Activated CD4-positive, alpha-beta T cell treated with anti-CD3 and anti-CD28 coated beads, Interleukin-2, amount 10 ng/mL, durations not matched to agents 7 days and 5 days (primary cell): Measurements from ENCODE around the gene NKAIN2. TPM values are rescaled to one million over a fixed set of nuclear protein-coding genes. Genes with fewer than 3 reads are reported as not detected.

Source experiments
- CTCF ChIA-PET: fragments of 350-600 bp; sonication (Branson Sonifier 250); formaldehyde crosslinking; loops from one replicate; lab custom pipeline; 2021; ENCODE audit warnings: antibody characterized with exemption; lab: Charles Lee
- POLR2A ChIA-PET: fragments of 350-600 bp; sonication (Branson Sonifier 250); formaldehyde crosslinking; loops from one replicate; lab custom pipeline; 2021; ENCODE audit warnings: antibody characterized with exemption; lab: Charles Lee
- DNase-seq: peaks from one replicate; pipeline ENCODE4 v3.0.0-alpha.2; 2020
- H3K27ac Mint-ChIP-seq: one replicate; pipeline ENCODE4 v1.8.0; 2021; ENCODE audit warnings: mild to moderate bottlenecking, moderate library complexity, mixed read lengths
- H3K27me3 Mint-ChIP-seq: one replicate; pipeline ENCODE4 v1.8.0; 2021; ENCODE audit warnings: mixed read lengths
- H3K36me3 Mint-ChIP-seq: one replicate; pipeline ENCODE4 v1.8.0; 2021; ENCODE audit warnings: low read depth, mixed read lengths
- H3K4me1 Mint-ChIP-seq: one replicate; pipeline ENCODE4 v1.8.0; 2021; ENCODE audit warnings: mixed read lengths
- H3K4me3 Mint-ChIP-seq: one replicate; pipeline ENCODE4 v1.8.0; 2021; ENCODE audit warnings: mild to moderate bottlenecking, moderate library complexity, mixed read lengths
- H3K9me3 Mint-ChIP-seq: one replicate; pipeline ENCODE4 v1.8.0; 2021; ENCODE audit warnings: mixed read lengths
- total RNA-seq, 2 experiments: library from RNA; stranded (reverse); gene quantifications; one replicate each; pipeline ENCODE4 v1.2.3, GENCODE V29; 2021

Gene NKAIN2
- total RNA-seq, 2 experiments from 2014 or later = not detected

DNA sequence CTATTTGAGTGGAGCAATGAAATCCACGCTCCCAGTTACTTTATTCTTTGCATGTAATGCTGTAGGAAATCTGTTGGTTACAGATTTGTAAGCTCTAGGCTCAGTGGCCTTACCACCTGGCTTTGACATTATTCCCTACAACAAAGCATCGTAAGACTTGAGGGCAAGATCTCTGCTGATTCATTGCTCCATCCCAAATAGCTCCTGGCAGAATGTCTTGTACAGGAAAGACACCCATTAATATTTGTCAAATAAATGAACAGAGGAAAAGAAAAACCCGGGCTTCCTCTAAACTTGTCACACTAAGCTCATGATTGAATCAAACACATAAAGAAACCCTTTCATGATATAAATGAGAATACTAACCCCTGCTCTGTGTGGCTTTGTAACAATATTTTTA, 801.1 kb downstream of the NKAIN2 start:
- H3K27ac Mint-ChIP-seq = no peak overlapping the region
- no peaks in the 10 kb centered on the region for H3K27me3 Mint-ChIP-seq
- H3K36me3 Mint-ChIP-seq = no peaks in the 10 kb centered on the region
- no peak for DNase-seq
- H3K9me3 Mint-ChIP-seq = no peaks in the 10 kb centered on the region
- H3K4me1 Mint-ChIP-seq = no peaks in the 10 kb centered on the region
- CTCF ChIA-PET = no interaction called here
- POLR2A ChIA-PET = no interaction called here
- H3K4me3 Mint-ChIP-seq = no peak overlapping the region

DNA sequence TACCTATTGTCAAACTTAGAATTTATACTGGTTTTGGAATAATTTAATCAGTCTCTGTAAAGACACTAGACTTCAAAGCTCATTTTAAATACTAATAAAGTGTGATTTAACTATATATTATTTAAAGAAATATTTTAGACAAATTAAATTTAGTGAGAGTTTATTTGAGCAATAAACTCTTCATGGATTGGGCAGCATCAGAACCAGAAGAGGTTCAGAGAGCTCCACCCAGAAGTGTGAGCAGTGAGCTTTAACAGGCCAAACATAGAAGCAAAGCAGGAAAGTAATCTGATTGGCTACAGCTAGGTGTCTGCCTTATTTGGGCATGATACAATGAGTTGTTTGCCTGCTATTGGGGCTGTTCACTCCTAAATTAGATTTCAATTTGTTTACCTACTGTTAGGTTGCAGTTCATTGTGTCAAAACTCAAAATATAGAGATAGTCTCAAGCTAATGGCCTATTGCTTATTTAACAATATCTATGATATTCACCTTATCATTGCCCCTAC, 803.5 kb downstream of the NKAIN2 start:
- H3K4me1 Mint-ChIP-seq = no peaks in the 10 kb centered on the region
- no peak overlapping the region for H3K27ac Mint-ChIP-seq
- CTCF ChIA-PET = no interaction called here
- POLR2A ChIA-PET = no interaction called here
- H3K9me3 Mint-ChIP-seq = no peaks in the 10 kb centered on the region
- H3K4me3 Mint-ChIP-seq = no peak overlapping the region
- DNase-seq = no peak
- H3K36me3 Mint-ChIP-seq = no peaks in the 10 kb centered on the region
- H3K27me3 Mint-ChIP-seq = no peaks in the 10 kb centered on the region

DNA sequence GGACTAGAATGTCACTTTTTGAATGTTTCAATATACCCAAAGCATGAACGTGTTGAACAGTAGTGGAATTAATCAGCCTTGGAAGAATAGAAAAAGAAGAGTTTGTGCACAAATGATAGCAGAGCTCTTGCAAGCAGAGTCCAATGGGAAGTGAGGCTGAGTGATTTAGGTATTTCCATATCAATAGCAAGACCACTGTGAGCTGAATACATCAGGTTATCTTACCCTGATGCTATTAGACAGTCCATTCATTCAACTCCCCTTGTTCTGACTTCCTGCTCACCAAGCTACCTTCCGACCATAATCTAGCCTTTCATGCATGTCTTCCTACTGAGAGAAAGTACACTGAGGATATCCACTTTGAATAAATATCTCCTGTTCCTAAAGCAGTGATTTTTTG, 809.4 kb downstream of the NKAIN2 start:
- H3K27ac Mint-ChIP-seq = no peak overlapping the region
- H3K4me1 Mint-ChIP-seq = no peaks in the 10 kb centered on the region
- H3K36me3 Mint-ChIP-seq = no peaks in the 10 kb centered on the region
- CTCF ChIA-PET = no interaction called here
- no peak overlapping the region for H3K4me3 Mint-ChIP-seq
- no peaks in the 10 kb centered on the region for H3K9me3 Mint-ChIP-seq
- no peak for DNase-seq
- no peaks in the 10 kb centered on the region for H3K27me3 Mint-ChIP-seq
- POLR2A ChIA-PET = no interaction called here

DNA sequence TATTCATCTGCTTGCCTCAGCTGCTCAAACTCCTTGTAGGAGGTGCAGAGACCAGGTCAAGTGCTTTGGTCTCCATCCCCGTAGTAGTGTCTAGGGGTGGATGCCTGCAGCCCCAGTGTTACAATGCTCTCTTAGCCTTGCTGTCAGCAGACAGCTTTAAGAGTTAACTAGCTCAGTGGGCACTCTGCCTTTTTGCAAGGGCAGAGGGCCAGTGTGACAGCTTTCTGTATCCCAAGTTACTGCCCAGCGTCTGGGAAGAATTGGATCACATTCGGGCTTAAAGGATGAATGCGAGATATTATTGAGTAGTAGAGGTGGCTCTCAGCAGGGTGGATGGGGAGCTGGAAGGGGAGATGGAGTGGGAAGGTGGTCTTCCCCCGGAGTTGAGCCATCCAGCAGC, 818.7 kb downstream of the NKAIN2 start:
- POLR2A ChIA-PET = no interaction called here
- Mint-ChIP-seq H3K4me3 (no peak overlapping the region), H3K27ac (peak overlapping the region; percentile 36), H3K4me1 (no peaks in the 10 kb centered on the region), H3K36me3 (no peaks in the 10 kb centered on the region), H3K27me3 (no peaks in the 10 kb centered on the region), H3K9me3 (no peaks in the 10 kb centered on the region)
- CTCF ChIA-PET = no interaction called here
- no peak for DNase-seq

DNA sequence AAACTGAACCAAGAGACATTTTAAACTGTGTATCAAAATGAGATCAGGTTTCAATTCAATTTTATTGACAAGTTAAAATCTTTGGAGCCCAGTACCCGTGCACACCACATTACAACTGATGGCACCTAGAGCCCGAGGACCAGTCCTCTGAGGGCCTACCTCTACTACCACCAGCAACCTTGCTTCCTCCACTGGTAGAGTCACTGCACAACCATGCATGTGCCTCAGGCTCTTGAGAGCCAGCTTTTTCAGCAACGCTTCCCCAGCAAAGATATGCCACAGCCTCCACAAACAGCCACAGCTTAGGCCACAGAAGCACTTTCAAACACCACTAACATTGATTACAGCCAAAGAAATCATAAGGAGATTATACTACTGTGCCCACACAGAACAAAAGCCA, 830.0 kb downstream of the NKAIN2 start:
- CTCF ChIA-PET = no interaction called here
- no peaks in the 10 kb centered on the region for H3K36me3 Mint-ChIP-seq
- H3K9me3 Mint-ChIP-seq = peaks cover 2% of the 10 kb centered on the region

DNA sequence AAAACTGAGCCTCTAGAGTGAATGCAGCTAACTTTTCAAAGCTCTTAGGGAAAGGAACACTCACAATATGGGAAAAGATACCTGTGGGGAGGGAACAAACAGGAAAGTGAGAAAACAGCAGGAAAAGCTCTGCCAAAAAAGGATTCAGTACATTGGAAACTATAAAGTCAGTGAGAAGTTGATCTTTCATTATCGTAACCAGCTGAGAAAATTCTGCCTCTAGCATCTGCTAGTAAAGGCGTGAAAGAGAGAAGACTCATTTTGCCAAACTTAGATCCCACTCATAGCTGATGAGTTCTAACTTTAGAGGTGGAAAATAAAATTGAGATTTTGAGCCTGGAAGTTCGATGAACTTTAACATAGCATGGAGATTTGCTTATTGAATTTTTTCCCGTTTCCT, 836.8 kb downstream of the NKAIN2 start:
- Mint-ChIP-seq H3K36me3 (no peaks in the 10 kb centered on the region), H3K9me3 (peaks cover 2% of the 10 kb centered on the region), H3K4me1 (no peaks in the 10 kb centered on the region), H3K27ac (no peak overlapping the region), H3K4me3 (no peak overlapping the region), H3K27me3 (no peaks in the 10 kb centered on the region)
- ChIA-PET POLR2A (no interaction called here), CTCF (no interaction called here)
- no peak for DNase-seq

More for the DNA sequence above, 830.0 kb downstream of the NKAIN2 start:
- POLR2A ChIA-PET = no interaction called here
- Mint-ChIP-seq H3K4me3 (no peak overlapping the region), H3K4me1 (no peaks in the 10 kb centered on the region), H3K27ac (no peak overlapping the region), H3K27me3 (no peaks in the 10 kb centered on the region)
- no peak for DNase-seq

DNA sequence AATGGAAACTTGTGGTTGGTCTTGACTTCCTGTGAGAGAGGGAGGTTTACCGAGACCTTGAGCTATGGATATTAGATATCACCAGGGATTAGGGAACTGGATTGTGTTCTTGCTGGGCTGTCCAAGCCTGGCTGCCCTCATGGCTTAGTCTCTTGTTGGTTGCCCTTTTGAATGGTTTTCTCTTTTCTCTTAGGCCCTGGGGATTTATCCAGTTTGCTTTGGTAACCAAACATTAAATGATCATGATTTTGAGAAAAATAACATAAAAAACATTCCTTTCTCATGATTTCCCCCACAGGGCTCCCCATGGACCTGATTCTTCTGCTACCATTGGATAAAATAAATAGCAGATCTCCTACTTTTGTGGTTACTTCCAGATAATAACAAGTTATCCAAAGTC, 852.2 kb downstream of the NKAIN2 start:
- DNase-seq = no peak
- Mint-ChIP-seq H3K36me3 (no peaks in the 10 kb centered on the region), H3K27me3 (no peaks in the 10 kb centered on the region), H3K27ac (no peak overlapping the region), H3K4me3 (no peak overlapping the region), H3K4me1 (no peaks in the 10 kb centered on the region), H3K9me3 (no peaks in the 10 kb centered on the region)
- CTCF ChIA-PET = no interaction called here
- POLR2A ChIA-PET = no interaction called here

DNA sequence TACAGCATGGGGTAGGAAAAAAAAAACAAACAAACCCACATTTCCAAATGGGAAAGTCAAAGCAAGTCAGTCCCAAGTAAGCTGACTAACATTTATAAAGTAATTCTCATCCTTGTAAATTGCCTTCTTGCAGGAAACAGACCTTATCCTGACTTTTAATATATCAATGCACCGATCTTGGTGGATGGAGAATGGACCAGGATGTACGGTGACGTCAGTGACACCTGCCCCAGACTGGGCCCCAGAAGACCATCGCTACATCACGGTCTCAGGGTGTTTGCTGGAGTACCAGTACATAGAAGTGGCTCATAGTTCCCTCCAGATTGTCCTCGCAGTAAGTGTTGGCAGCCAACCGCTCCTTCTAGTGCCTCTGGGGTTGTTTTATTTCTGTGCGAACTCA, 854.4 kb downstream of the NKAIN2 start:
- CTCF ChIA-PET = no interaction called here
- Mint-ChIP-seq H3K27me3 (no peaks in the 10 kb centered on the region), H3K27ac (no peak overlapping the region), H3K4me1 (no peaks in the 10 kb centered on the region), H3K9me3 (no peaks in the 10 kb centered on the region), H3K36me3 (no peaks in the 10 kb centered on the region), H3K4me3 (no peak overlapping the region)
- no peak for DNase-seq
- POLR2A ChIA-PET = no interaction called here

DNA sequence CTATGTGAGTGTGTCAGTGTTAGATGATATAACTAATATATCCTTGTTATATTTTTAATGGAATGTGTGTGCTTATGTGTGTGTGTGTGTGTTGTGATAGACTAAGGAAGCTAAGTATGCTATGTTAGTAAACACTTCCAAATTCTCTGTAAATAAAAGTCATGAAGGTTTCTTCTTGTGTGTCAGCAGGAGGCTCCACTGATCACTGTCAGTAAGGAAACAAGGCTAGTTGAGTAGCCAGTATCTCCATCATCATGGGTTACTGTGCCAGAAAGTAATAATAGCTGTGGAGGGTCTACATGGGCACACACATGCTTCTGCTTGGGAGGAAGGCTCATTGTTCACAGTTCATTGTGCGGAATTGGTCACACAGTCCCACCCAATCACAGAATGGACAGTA, 855.8 kb downstream of the NKAIN2 start:
- no peaks in the 10 kb centered on the region for H3K4me1 Mint-ChIP-seq
- H3K27ac Mint-ChIP-seq = no peak overlapping the region
- H3K27me3 Mint-ChIP-seq = no peaks in the 10 kb centered on the region
- no peak overlapping the region for H3K4me3 Mint-ChIP-seq
- no peaks in the 10 kb centered on the region for H3K36me3 Mint-ChIP-seq
- H3K9me3 Mint-ChIP-seq = no peaks in the 10 kb centered on the region
- ChIA-PET POLR2A (no interaction called here), CTCF (no interaction called here)
- no peak for DNase-seq

DNA sequence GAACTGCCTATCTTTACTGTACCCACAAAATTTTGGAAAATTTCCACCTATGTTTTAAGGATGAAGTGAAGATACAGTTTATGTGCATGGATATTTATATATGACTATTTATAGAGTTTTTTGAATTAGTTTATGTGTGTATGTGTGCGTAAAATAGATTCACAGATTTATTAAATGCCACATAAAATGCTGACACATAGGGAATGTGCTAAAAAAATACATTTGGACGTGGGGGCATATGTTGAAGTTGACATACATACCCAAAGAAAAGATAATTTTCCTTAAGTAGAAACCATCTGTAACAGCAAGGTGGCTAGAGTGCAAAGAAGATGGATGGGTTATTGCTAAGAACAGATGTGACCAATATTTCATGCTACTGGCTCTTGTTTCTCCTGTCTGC, 856.5 kb downstream of the NKAIN2 start:
- no peak for DNase-seq
- Mint-ChIP-seq H3K27me3 (no peaks in the 10 kb centered on the region), H3K27ac (no peak overlapping the region), H3K9me3 (no peaks in the 10 kb centered on the region), H3K4me1 (no peaks in the 10 kb centered on the region), H3K36me3 (no peaks in the 10 kb centered on the region), H3K4me3 (no peak overlapping the region)
- ChIA-PET CTCF (no interaction called here), POLR2A (no interaction called here)

DNA sequence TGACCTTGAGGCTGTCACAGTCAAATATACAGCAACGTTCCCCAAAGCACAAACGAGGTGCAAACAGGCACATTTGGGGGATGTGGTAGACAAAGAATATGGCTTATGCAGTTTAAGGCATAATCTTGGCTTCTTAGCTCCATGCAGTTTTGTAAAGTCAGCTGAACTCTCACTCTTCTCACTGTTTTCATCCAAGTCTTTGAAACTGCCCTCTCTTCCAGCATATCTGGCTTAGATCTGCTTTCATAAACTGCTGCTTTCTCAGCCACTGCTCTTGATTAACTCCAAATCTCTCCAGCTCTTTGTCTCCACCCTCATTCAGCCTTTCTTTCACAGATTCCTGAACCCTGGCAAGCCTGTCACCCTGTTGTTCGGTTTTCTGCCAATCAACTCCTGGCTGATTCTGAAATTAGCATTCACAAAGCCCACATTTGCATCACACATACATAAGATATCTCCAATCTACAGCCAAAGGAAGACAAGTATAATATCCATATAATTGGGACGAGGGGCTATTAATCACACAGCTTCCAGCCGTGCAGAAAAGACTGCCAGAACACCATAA, 857.5 kb downstream of the NKAIN2 start:
- H3K27ac Mint-ChIP-seq = no peak overlapping the region
- DNase-seq = no peak
- H3K4me3 Mint-ChIP-seq = no peak overlapping the region
- H3K27me3 Mint-ChIP-seq = no peaks in the 10 kb centered on the region
- ChIA-PET CTCF (no interaction called here), POLR2A (no interaction called here)
- no peaks in the 10 kb centered on the region for H3K36me3 Mint-ChIP-seq
- H3K9me3 Mint-ChIP-seq = no peaks in the 10 kb centered on the region
- H3K4me1 Mint-ChIP-seq = no peaks in the 10 kb centered on the region

DNA sequence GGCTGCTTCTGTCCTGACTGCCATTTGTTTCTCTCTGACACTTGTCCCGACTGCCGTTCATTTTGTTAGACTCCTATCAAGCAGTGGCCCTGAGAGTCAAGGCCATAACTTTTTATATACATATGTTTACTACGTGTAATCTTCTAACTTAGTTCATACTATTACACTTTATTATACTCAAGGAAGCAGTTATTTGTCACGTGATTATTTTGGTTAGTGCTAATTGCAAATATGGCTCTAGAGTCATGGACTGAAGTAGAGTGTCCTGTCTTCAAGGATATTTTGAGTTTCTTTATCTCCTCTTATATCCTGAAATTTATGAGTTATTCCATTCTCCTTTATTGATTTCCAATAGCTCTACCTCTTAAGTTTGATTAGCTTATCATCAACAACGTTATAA, 864.4 kb downstream of the NKAIN2 start:
- no peaks in the 10 kb centered on the region for H3K9me3 Mint-ChIP-seq
- H3K36me3 Mint-ChIP-seq = no peaks in the 10 kb centered on the region
- POLR2A ChIA-PET = no interaction called here
- no peaks in the 10 kb centered on the region for H3K27me3 Mint-ChIP-seq
- no peak overlapping the region for H3K4me3 Mint-ChIP-seq
- no peaks in the 10 kb centered on the region for H3K4me1 Mint-ChIP-seq
- no peak overlapping the region for H3K27ac Mint-ChIP-seq
- DNase-seq = no peak
- CTCF ChIA-PET = no interaction called here

DNA sequence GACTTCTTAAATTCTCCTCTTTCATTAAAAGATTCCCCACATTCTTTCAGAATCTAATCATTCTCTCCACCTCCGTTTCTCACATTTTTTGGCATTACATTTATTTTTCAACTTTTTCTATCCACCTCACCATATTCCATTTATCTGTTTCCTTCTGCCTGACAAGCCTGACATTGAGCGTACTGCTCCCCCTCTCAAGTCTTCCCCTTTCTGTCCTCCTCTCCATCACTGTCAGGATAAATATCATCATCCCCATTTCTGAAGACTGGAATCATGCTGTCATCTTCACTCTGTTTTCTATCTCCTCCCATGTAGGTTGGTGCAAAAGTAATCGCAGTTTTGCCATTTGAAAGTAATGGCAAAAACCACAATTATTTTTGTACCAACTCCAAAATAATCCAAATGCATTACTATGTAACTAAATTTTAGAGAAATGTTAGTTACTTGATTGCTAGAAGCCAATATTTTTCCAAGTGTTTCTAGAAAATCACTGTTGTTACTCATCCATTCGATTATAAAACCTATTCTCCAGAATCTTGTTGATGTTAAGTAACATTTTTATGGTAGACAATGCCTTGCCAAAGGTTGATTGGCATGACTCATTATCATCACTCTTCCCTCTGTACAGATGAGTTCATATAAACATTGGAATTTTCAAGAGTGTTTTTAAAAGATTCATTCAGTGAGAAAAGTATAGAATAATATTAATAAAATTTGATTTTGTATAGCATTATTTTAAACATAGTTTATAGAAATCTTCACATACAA, 866.2 kb downstream of the NKAIN2 start:
- no peaks in the 10 kb centered on the region for H3K4me1 Mint-ChIP-seq
- no peak for DNase-seq
- ChIA-PET POLR2A (no interaction called here), CTCF (no interaction called here)
- no peak overlapping the region for H3K27ac Mint-ChIP-seq
- no peaks in the 10 kb centered on the region for H3K27me3 Mint-ChIP-seq
- H3K4me3 Mint-ChIP-seq = no peak overlapping the region
- peaks cover 2% of the 10 kb centered on the region for H3K9me3 Mint-ChIP-seq
- H3K36me3 Mint-ChIP-seq = no peaks in the 10 kb centered on the region

DNA sequence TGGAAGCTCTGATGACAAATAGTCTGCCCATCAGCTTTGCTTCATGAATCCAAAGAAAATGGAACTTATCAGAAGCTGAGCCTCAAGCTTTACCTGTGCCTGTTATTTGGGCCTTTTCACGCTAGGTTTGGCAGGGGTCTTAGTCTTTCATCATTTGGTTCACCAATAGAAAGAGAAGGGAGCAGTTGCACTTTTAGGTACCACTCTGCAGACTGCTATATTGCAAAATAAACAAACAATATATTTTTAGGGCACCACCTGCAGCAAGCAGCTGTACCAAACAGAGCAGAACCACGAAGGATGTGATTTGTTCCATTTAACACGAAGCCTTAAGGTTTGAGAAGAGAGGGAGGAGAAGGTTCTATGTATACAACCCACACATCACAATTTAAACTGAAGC, 867.1 kb downstream of the NKAIN2 start:
- POLR2A ChIA-PET = no interaction called here
- H3K4me3 Mint-ChIP-seq = no peak overlapping the region
- no peaks in the 10 kb centered on the region for H3K4me1 Mint-ChIP-seq
- H3K36me3 Mint-ChIP-seq = no peaks in the 10 kb centered on the region
- CTCF ChIA-PET = no interaction called here
- H3K27ac Mint-ChIP-seq = no peak overlapping the region
- DNase-seq = no peak
- H3K27me3 Mint-ChIP-seq = no peaks in the 10 kb centered on the region
- peaks cover 2% of the 10 kb centered on the region for H3K9me3 Mint-ChIP-seq
